GM19099 (cell line): ENCODE data around the gene CCDC12.

Source experiments
- POLR2A ChIP-seq: IDR thresholded peaks from 3 replicates; pipeline ENCODE4 v1.6.1; 2011; ENCODE audit warnings: low read depth; ENCODE audit not compliant: insufficient read length; ENCODE audit errors: extremely low read depth

The CCDC12 gene

GRCh38 chr3:46976326-46977190 lies at the start of gene CCDC12:
Gene CCDC12 (minus strand): TSS chr3:46976745. CDS start chr3:46976732, 13 bp downstream.
- TF ChIP-seq POLR2A: peak; percentile 89

- no peak for TF ChIP-seq POLR2A
These were observed 48.4 kb upstream of the CCDC12 start for GRCh38 chr3:47024932-47025331.

- TF ChIP-seq POLR2A: no peak
These were observed 46.1 kb upstream of the CCDC12 start for GRCh38 chr3:47022641-47023071.

- no peak for TF ChIP-seq POLR2A
These were observed 43.8 kb upstream of the CCDC12 start for GRCh38 chr3:47020311-47020710.

- no peak for TF ChIP-seq POLR2A
These were observed 42.7 kb upstream of the CCDC12 start for GRCh38 chr3:47019201-47019600.

GRCh38 chr3:47018269-47018611 lies 41.7 kb upstream of the CCDC12 start:
- no peak for TF ChIP-seq POLR2A

GRCh38 chr3:47017504-47018268 lies 41.1 kb upstream of the CCDC12 start:
- no peak for TF ChIP-seq POLR2A

- no peak for TF ChIP-seq POLR2A
These were observed 40.4 kb upstream of the CCDC12 start for GRCh38 chr3:47016934-47017435.

- no peak for TF ChIP-seq POLR2A
These were observed 39.8 kb upstream of the CCDC12 start for GRCh38 chr3:47016086-47016933.

GRCh38 chr3:47015151-47015550 lies 38.6 kb upstream of the CCDC12 start:
- no peak for TF ChIP-seq POLR2A

GRCh38 chr3:47014036-47014435 lies 37.5 kb upstream of the CCDC12 start:
- no peak for TF ChIP-seq POLR2A

GRCh38 chr3:47013231-47013630 lies 36.7 kb upstream of the CCDC12 start:
- no peak for TF ChIP-seq POLR2A

- TF ChIP-seq POLR2A: no peak
These were observed 36.0 kb upstream of the CCDC12 start for GRCh38 chr3:47012342-47013230.

- no peak for TF ChIP-seq POLR2A
These were observed 34.8 kb upstream of the CCDC12 start for GRCh38 chr3:47011371-47011770.

- TF ChIP-seq POLR2A: no peak
These were observed 34.4 kb upstream of the CCDC12 start for GRCh38 chr3:47010910-47011309.
